Measurements from ENCODE around the gene CD81.

- TF ChIP-seq, protein P1, sequence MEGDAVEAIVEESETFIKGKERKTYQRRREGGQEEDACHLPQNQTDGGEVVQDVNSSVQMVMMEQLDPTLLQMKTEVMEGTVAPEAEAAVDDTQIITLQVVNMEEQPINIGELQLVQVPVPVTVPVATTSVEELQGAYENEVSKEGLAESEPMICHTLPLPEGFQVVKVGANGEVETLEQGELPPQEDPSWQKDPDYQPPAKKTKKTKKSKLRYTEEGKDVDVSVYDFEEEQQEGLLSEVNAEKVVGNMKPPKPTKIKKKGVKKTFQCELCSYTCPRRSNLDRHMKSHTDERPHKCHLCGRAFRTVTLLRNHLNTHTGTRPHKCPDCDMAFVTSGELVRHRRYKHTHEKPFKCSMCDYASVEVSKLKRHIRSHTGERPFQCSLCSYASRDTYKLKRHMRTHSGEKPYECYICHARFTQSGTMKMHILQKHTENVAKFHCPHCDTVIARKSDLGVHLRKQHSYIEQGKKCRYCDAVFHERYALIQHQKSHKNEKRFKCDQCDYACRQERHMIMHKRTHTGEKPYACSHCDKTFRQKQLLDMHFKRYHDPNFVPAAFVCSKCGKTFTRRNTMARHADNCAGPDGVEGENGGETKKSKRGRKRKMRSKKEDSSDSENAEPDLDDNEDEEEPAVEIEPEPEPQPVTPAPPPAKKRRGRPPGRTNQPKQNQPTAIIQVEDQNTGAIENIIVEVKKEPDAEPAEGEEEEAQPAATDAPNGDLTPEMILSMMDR (IDR thresholded peaks at IDR 0.05 in 4 of 5, conservative IDR thresholded peaks at IDR 0.05 in 1 of 5): no peak
- TF ChIP-seq POLR2A (IDR thresholded peaks at IDR 0.05): no peak
These were observed 50.7 kb downstream of the CD81 start for GRCh38 chr11:2427721-2428321.

Data from gastrocnemius medialis (tissue), 4 donors.